HG02884 (cell line): ENCODE results near the gene GJD2.

Experiments
- ATAC-seq: cut with Tn5 transposase; IDR thresholded peaks from one replicate; pipeline ENCODE4 v1.9.1; 2021; ENCODE audit warnings: mild to moderate bottlenecking, moderate library complexity; ENCODE audit not compliant: unreplicated experiment

The GJD2 gene

GRCh38 chr15:34726406-34727100, 28.2 kb downstream of the GJD2 start:
- no peak for ATAC-seq

GRCh38 chr15:34725556-34725955, 29.2 kb downstream of the GJD2 start:
- ATAC-seq = no peak

- ATAC-seq = no peak
These were observed 30.3 kb downstream of the GJD2 start for GRCh38 chr15:34724481-34724880.

GRCh38 chr15:34722439-34722836, 32.4 kb downstream of the GJD2 start:
- no peak for ATAC-seq

GRCh38 chr15:34721802-34722438, 32.9 kb downstream of the GJD2 start:
- no peak for ATAC-seq

GRCh38 chr15:34721157-34721801, 33.5 kb downstream of the GJD2 start:
- ATAC-seq = no peak

GRCh38 chr15:34719695-34720094, 35.1 kb downstream of the GJD2 start:
- ATAC-seq = no peak

- ATAC-seq = no peak
These were observed 35.8 kb downstream of the GJD2 start for GRCh38 chr15:34718681-34719665.

GRCh38 chr15:34717729-34718128, 37.1 kb downstream of the GJD2 start:
- ATAC-seq = no peak

GRCh38 chr15:34716111-34716510, 38.7 kb downstream of the GJD2 start:
- no peak for ATAC-seq

- ATAC-seq = no peak
These were observed 40.2 kb downstream of the GJD2 start for GRCh38 chr15:34714476-34715121.

- no peak for ATAC-seq
These were observed 41.2 kb downstream of the GJD2 start for GRCh38 chr15:34713635-34714034.

GRCh38 chr15:34709866-34710265, 44.9 kb downstream of the GJD2 start:
- no peak for ATAC-seq

- ATAC-seq = no peak
These were observed 46.4 kb downstream of the GJD2 start for GRCh38 chr15:34708422-34708821.

GRCh38 chr15:34701536-34701935, 53.3 kb downstream of the GJD2 start:
- no peak for ATAC-seq
